WERI-Rb-1 (cell line): ENCODE results near the gene SVIL.

Source experiments
- DNase-seq: peaks from one replicate; pipeline ENCODE4 v3.0.0-alpha.2; 2020
- H3K27ac ChIP-seq: fragments of 250-450 bp; sonication (Bioruptor Pico); 2 replicates; pipeline ENCODE4 v1.5.1; 2020; ENCODE audit warnings: mild to moderate bottlenecking, moderate library complexity
- H3K27me3 ChIP-seq: fragments of 250-450 bp; sonication (Bioruptor Pico); 2 replicates; pipeline ENCODE4 v1.5.1; 2021; ENCODE audit warnings: mild to moderate bottlenecking, low read depth, moderate library complexity; ENCODE audit not compliant: insufficient read depth, severe bottlenecking
- H3K36me3 ChIP-seq: fragments of 250-450 bp; sonication (Bioruptor Pico); 2 replicates; pipeline ENCODE4 v1.5.1; 2020; ENCODE audit warnings: mild to moderate bottlenecking, moderate library complexity
- H3K4me3 ChIP-seq: 2 replicates; pipeline ENCODE4 v1.5.1; 2011; ENCODE audit warnings: low read depth, mild to moderate bottlenecking, control low read depth, low read length
- H3K9me3 ChIP-seq: fragments of 250-450 bp; sonication (Bioruptor Pico); 2 replicates; pipeline ENCODE4 v1.5.1; 2021; ENCODE audit warnings: mild to moderate bottlenecking, moderate library complexity; ENCODE audit not compliant: severe bottlenecking
- TF ChIP-seq, protein P1 (sequence below): IDR thresholded peaks from 2 replicates; pipeline ENCODE4 v1.5.1; 2011; ENCODE audit warnings: low read depth, mild to moderate bottlenecking, control low read depth, inconsistent platforms, low read length

SVIL gene

DNA sequence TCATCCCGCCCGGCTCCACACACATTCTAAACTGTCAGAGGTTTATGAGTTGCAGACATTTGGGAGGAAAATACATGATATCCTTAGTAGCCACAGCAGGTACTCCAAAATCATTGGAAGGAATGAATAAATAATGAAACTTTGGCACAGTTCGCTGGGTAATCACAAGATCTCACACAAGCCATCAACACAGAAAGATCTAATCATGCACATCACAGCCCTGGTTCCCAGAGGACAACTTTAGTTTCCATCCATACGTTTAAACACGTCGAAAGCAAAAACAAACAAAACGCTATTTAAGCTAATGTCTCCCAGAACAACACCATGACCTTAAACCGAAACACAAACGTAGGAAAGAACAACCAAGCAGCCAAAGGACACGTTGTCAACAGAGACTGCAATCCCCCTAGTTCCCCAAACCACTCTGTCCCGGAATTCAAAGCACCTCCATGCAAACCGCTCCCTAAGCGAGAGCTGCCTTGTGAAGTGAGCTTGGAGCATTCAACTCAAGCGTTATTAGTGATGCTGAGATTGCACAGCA is 12.3 kb downstream of the SVIL start:
- no peaks in the 10 kb centered on the region for H3K27me3 ChIP-seq
- H3K9me3 ChIP-seq: no peaks in the 10 kb centered on the region
- no peak overlapping the region for H3K4me3 ChIP-seq
- DNase-seq: no peak
- TF ChIP-seq, protein P1, sequence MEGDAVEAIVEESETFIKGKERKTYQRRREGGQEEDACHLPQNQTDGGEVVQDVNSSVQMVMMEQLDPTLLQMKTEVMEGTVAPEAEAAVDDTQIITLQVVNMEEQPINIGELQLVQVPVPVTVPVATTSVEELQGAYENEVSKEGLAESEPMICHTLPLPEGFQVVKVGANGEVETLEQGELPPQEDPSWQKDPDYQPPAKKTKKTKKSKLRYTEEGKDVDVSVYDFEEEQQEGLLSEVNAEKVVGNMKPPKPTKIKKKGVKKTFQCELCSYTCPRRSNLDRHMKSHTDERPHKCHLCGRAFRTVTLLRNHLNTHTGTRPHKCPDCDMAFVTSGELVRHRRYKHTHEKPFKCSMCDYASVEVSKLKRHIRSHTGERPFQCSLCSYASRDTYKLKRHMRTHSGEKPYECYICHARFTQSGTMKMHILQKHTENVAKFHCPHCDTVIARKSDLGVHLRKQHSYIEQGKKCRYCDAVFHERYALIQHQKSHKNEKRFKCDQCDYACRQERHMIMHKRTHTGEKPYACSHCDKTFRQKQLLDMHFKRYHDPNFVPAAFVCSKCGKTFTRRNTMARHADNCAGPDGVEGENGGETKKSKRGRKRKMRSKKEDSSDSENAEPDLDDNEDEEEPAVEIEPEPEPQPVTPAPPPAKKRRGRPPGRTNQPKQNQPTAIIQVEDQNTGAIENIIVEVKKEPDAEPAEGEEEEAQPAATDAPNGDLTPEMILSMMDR: no peak
- H3K36me3 ChIP-seq: no peaks in the 10 kb centered on the region
- H3K27ac ChIP-seq: no peak overlapping the region

DNA sequence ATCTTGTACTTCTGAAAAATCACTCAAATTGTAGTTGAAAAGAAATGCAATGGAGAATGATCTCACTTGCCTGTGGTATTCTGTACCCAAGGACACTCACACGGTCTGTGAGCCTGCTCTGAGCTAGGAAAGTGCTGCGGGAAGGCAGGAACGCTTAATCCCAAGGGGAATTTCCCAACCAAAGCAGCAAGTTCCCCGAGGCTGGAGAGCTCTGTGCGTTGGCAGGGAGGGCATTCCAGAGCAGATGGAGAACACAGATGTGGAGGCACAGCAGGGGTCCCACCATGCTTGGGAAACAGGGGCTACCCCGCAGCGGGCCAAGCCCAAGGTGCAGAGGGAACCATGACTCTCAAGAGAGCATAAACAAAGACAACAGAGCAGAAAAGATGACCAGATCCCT is 13.6 kb downstream of the SVIL start:
- Histone ChIP-seq H3K27me3 (no peaks in the 10 kb centered on the region), H3K9me3 (no peaks in the 10 kb centered on the region), H3K27ac (no peak overlapping the region), H3K4me3 (no peak overlapping the region), H3K36me3 (no peaks in the 10 kb centered on the region)
- TF ChIP-seq, protein P1: no peak
- DNase-seq: no peak

DNA sequence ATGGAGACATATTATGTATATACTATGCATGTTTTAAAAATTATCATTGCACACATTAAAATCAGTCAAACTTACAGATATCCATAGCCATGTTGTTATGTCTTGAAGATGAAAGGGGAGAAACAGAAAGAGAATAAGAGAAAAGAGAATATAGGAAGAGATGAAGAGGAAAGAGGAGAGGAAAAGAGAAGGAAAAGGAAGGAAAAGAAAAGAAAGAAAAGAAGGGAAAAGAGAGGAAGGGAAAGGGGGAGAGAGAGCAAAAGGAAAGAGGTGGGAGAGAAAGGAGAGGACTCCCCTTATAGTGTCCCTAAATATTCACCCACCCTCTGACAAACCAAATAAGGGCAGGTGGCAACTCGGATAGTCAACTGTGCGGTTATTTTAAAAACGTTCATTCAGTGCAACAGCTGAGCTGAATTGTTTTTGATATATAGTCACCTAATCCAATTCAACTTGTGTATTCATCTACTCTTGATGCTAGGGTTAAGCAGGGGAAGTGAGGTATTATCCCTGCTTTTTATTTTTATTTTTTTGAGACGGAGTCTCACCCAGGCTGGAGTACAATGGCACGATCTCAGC is 14.6 kb downstream of the SVIL start:
- TF ChIP-seq, protein P1: no peak
- no peak overlapping the region for H3K27ac ChIP-seq
- H3K36me3 ChIP-seq: no peaks in the 10 kb centered on the region
- H3K9me3 ChIP-seq: no peaks in the 10 kb centered on the region
- no peak overlapping the region for H3K4me3 ChIP-seq
- no peak for DNase-seq
- no peaks in the 10 kb centered on the region for H3K27me3 ChIP-seq

DNA sequence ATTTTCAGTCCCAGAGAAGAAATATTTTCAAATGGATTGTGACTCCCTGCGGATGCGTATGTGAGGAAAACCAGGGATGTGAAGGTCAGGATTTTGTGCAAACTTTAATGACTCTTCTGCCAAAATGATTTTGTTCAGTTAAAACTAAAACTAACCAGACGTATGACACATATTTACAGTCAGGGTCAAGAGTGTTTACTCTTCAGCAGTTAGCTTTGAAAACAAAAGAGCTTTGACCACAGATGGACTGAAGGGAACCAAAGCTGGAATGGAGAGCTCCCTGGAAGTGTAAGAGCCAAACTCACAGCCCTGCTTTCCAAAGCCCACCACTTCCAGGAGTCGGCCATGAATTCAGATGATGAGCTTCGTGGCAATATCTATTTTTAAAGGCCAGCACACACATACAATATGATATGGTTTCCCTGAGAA is 15.5 kb downstream of the SVIL start:
- no peak overlapping the region for H3K4me3 ChIP-seq
- no peak overlapping the region for H3K27ac ChIP-seq
- DNase-seq: no peak
- no peaks in the 10 kb centered on the region for H3K9me3 ChIP-seq
- TF ChIP-seq, protein P1: no peak
- H3K36me3 ChIP-seq: no peaks in the 10 kb centered on the region
- no peaks in the 10 kb centered on the region for H3K27me3 ChIP-seq

DNA sequence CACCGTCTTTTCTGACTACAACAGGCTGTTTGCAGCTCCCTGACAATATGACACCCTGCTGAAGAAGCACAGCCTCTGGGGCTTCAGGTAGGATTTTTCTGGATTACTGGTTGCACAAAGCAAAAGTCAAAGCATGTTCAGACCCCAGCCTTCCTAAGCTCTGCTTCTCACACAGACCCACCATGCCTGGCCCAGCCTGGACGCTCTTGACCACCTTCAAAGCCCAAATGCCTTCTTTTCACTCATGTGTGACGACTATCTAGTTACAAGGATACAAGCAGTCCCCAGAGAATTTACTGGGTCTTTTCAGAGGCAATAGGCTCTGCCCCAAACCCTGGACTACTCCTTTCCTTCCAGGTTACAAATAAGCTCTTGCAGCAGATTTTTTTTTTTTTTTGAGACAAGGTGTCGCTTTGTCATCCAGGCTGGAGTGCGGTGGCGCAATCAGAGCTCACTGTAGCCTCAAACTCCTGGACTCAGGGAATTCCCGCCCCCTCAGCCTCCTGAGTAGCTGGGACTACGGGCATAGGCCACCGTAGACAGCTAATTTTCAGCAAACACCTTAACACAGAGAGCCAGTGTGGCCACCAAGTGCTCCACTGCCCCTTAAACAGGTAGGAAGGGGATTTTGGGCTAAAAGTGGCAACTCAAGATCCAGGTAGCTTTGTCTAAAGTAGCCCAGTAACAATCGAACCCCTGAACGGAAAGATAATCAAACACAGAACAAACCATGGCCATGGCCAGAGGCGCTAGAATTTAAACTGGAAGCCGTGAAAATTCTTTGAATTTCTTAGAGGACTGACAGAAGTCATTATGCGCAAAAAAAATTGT is 16.2 kb downstream of the SVIL start:
- no peaks in the 10 kb centered on the region for H3K36me3 ChIP-seq
- no peaks in the 10 kb centered on the region for H3K27me3 ChIP-seq
- H3K4me3 ChIP-seq: no peak overlapping the region
- H3K27ac ChIP-seq: no peak overlapping the region
- H3K9me3 ChIP-seq: no peaks in the 10 kb centered on the region
- DNase-seq: no peak
- TF ChIP-seq, protein P1: no peak
